ENCODE measurements around the gene GCNT1. TPM values are rescaled to one million over a fixed set of nuclear protein-coding genes. Genes with fewer than 3 reads are reported as not detected.

The GCNT1 gene
- total RNA-seq, 1 experiment from 2014 or later, result 18.9 TPM

DNA sequence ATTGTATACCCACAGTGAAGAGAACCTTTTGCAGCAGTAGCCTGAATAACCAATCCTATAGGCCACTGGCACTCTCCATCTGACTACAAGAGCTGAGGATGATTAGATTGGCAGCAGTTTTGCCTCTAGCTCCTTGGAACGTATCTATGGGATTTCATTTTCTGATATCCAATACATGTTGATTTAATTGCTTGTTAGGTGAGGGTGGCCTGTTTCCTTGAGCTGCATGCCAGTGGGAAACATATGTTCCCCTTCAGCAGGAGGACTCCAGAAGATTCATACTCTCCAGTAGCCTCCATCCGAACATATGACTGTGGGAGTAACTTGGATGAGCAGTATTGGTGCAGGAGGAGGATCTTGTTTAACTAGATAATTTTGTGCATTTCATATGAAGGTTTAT, 51.5 kb downstream of the GCNT1 start:
- DNase-seq, result no peak
- Mint-ChIP-seq H3K27me3 (ENCODE audit: insufficient read depth, unreplicated experiment) (no peaks in the 10 kb centered on the region), H3K4me1 (ENCODE audit: low read depth, unreplicated experiment) (no peaks in the 10 kb centered on the region), H3K4me3 (ENCODE audit: unreplicated experiment) (no peak overlapping the region), H3K27ac (ENCODE audit: unreplicated experiment) (no peak overlapping the region), H3K9me3 (ENCODE audit: unreplicated experiment) (no peaks in the 10 kb centered on the region), H3K36me3 (ENCODE audit: insufficient read depth, unreplicated experiment) (no peaks in the 10 kb centered on the region)
- Histone ChIP-seq H3K4me1 (no peaks in the 10 kb centered on the region), H3K9me3 (no peaks in the 10 kb centered on the region), H3K4me3 (ENCODE audit: low read depth, low read length) (no peak overlapping the region), H3K27me3 (replicated peaks; ENCODE audit: control insufficient read depth, insufficient read depth, low read length) (no peaks in the 10 kb centered on the region), H3K36me3 (ENCODE audit: control insufficient read depth, insufficient read depth, low read length) (no peaks in the 10 kb centered on the region)
- POLR2A ChIA-PET, result no interaction called here
- TF ChIP-seq, protein P1, sequence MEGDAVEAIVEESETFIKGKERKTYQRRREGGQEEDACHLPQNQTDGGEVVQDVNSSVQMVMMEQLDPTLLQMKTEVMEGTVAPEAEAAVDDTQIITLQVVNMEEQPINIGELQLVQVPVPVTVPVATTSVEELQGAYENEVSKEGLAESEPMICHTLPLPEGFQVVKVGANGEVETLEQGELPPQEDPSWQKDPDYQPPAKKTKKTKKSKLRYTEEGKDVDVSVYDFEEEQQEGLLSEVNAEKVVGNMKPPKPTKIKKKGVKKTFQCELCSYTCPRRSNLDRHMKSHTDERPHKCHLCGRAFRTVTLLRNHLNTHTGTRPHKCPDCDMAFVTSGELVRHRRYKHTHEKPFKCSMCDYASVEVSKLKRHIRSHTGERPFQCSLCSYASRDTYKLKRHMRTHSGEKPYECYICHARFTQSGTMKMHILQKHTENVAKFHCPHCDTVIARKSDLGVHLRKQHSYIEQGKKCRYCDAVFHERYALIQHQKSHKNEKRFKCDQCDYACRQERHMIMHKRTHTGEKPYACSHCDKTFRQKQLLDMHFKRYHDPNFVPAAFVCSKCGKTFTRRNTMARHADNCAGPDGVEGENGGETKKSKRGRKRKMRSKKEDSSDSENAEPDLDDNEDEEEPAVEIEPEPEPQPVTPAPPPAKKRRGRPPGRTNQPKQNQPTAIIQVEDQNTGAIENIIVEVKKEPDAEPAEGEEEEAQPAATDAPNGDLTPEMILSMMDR (IDR thresholded peaks at IDR 0.05; ENCODE audit: insufficient read depth in 1 of 2, low read depth in 1 of 2, low read length in 1 of 2, severe bottlenecking in 1 of 2, unreplicated experiment in 1 of 2), result no peak
- no TSS peak for BruUV-seq (replicated peaks)
- CTCF ChIA-PET, result no interaction called here
- intact Hi-C loops (cut with micrococcal nuclease; ENCODE audit: unreplicated experiment), result no loop called here

DNA sequence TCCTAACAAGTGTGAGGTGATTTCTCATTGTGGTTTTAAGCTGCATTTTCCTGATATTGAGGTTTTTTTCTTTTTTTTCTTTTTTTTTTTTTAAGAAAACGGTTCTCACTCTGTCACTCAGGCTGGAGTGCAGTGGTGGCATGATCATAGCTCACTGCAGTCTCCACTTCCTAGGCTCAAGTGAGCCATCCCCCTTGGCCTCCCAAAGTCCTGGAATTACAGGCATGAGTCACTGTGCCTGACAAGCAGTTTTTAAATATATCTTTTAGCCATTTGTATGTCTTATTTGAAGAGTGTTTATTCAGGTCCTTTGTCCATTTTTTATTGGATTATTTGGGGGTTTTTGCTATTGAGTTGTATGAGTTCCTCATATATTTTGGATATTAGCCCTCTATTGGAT, 53.8 kb downstream of the GCNT1 start:
- no peaks in the 10 kb centered on the region for H3K36me3 ChIP-seq (ENCODE audit: control insufficient read depth, insufficient read depth, low read length)
- DNase-seq, result no peak
- no TSS peak for BruUV-seq (replicated peaks)
- no peaks in the 10 kb centered on the region for H3K27me3 ChIP-seq (replicated peaks; ENCODE audit: control insufficient read depth, insufficient read depth, low read length)
- Mint-ChIP-seq H3K4me1 (ENCODE audit: low read depth, unreplicated experiment) (no peaks in the 10 kb centered on the region), H3K9me3 (ENCODE audit: unreplicated experiment) (no peaks in the 10 kb centered on the region), H3K4me3 (ENCODE audit: unreplicated experiment) (no peak overlapping the region), H3K27me3 (ENCODE audit: insufficient read depth, unreplicated experiment) (no peaks in the 10 kb centered on the region), H3K36me3 (ENCODE audit: insufficient read depth, unreplicated experiment) (no peaks in the 10 kb centered on the region), H3K27ac (ENCODE audit: unreplicated experiment) (no peak overlapping the region)
- TF ChIP-seq, protein P1 (IDR thresholded peaks at IDR 0.05; ENCODE audit: insufficient read depth in 1 of 2, low read depth in 1 of 2, low read length in 1 of 2, severe bottlenecking in 1 of 2, unreplicated experiment in 1 of 2), result no peak
- CTCF ChIA-PET, result no interaction called here
- POLR2A ChIA-PET, result no interaction called here
- intact Hi-C loops (cut with micrococcal nuclease; ENCODE audit: unreplicated experiment), result no loop called here
- H3K9me3 ChIP-seq, result no peaks in the 10 kb centered on the region
- no peak overlapping the region for H3K4me3 ChIP-seq (ENCODE audit: low read depth, low read length)
- H3K4me1 ChIP-seq, result no peaks in the 10 kb centered on the region

DNA sequence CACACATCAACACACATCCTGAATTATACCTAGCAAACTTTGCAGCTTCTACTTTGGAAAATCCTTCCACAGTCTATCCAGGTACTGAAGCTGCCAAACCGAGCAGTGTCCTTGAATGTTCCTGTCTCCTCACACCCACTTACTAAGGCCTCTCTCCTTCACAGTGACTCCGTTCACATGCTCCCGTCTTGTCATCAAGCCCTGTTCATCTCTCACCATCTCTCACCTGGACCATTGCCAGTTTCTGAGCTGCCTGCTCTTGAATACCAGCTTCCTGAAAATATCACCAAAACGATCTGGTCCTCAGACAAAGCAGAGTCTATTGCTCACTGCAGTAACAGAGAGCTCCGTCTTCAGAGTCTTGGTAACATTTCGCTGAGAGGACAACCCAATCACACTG, 57.4 kb downstream of the GCNT1 start:
- TF ChIP-seq, protein P1 (IDR thresholded peaks at IDR 0.05; ENCODE audit: insufficient read depth in 1 of 2, low read depth in 1 of 2, low read length in 1 of 2, severe bottlenecking in 1 of 2, unreplicated experiment in 1 of 2), result no peak
- Mint-ChIP-seq H3K9me3 (ENCODE audit: unreplicated experiment) (no peaks in the 10 kb centered on the region), H3K36me3 (ENCODE audit: insufficient read depth, unreplicated experiment) (no peaks in the 10 kb centered on the region), H3K27ac (ENCODE audit: unreplicated experiment) (no peak overlapping the region), H3K4me1 (ENCODE audit: low read depth, unreplicated experiment) (peaks cover 4% of the 10 kb centered on the region), H3K27me3 (ENCODE audit: insufficient read depth, unreplicated experiment) (no peaks in the 10 kb centered on the region), H3K4me3 (ENCODE audit: unreplicated experiment) (no peak overlapping the region)
- no peaks in the 10 kb centered on the region for H3K9me3 ChIP-seq
- no TSS peak for BruUV-seq (replicated peaks)
- no peak for DNase-seq
- ChIA-PET POLR2A (no interaction called here), CTCF (no interaction called here)
- no peaks in the 10 kb centered on the region for H3K4me1 ChIP-seq
- H3K36me3 ChIP-seq (ENCODE audit: control insufficient read depth, insufficient read depth, low read length), result no peaks in the 10 kb centered on the region
- no peak overlapping the region for H3K4me3 ChIP-seq (ENCODE audit: low read depth, low read length)
- intact Hi-C loops (cut with micrococcal nuclease; ENCODE audit: unreplicated experiment), result no loop called here
- H3K27me3 ChIP-seq (replicated peaks; ENCODE audit: control insufficient read depth, insufficient read depth, low read length), result no peaks in the 10 kb centered on the region
